Head of caudate nucleus (tissue), 42 donors: ENCODE measurements around the gene C15orf62.

Experiments
- DNase-seq, 42 donors: peaks; one replicate each; pipeline versions ENCODE4 v3.0.0 to v3.0.0-alpha.2; 2020 to 2021; ENCODE audit warnings: mixed read lengths in 7 of 42
- intact Hi-C: fragments of 100-400 bp; cut with DNase I; formaldehyde crosslinking; loops from one replicate; pipeline ENCODE4 v1.15.0; 2022

The C15orf62 gene

GRCh38 chr15:40769274-40770146, at the start of gene C15orf62:
C15orf62 (plus strand) TSS chr15:40769980; CDS start chr15:40770496, 516 bp downstream.
- peak in 41 of 42 donors; percentile 40 to 92 (median 73) for DNase-seq
- intact Hi-C loops: no loop called here

DNA sequence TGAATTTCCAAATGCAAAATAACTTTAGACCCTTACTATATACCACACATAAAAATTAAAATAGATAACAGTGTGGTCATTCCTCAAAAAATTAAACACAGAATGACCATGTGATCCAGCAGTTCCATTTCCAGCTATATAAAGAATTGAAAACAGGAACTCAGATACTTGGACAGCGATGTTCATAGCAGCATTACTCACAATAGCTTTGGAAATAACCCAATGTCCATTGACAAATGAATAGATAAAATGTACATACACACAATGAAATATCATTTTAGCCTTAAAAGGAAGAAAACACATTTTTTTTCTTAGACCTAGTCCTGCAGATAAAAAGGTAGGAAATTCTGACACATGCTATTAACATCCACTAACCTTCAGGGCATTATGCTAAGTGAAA, 48.1 kb upstream of the C15orf62 start:
- intact Hi-C loops: no loop called here
- no peak for DNase-seq

GRCh38 chr15:40722354-40722753, 47.4 kb upstream of the C15orf62 start:
- intact Hi-C loops: no loop called here
- DNase-seq: no peak

DNA sequence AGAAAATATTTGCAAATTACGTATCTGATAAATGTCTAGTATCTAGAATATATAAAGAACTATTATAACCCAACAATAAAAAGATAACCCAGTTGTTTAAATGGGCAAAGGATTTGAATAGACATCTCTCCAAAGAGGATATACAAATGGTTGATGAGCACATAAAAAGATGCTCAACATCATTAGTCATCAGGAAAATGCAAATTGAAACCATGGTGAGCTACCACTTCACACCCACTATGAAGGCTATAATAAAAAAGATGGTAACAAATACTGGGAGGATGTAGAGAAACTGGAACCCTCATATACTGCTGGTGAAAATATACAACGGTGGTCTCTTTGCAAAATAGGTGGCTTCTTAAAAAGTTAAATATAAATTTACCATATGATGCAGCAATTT, 46.8 kb upstream of the C15orf62 start:
- DNase-seq: no peak
- intact Hi-C loops: no loop called here

- intact Hi-C loops: no loop called here
- no peak for DNase-seq
Measured at GRCh38 chr15:40723919-40724318, 45.9 kb upstream of the C15orf62 start.

GRCh38 chr15:40731034-40731433, 38.7 kb upstream of the C15orf62 start:
- intact Hi-C loops: no loop called here
- no peak for DNase-seq

DNA sequence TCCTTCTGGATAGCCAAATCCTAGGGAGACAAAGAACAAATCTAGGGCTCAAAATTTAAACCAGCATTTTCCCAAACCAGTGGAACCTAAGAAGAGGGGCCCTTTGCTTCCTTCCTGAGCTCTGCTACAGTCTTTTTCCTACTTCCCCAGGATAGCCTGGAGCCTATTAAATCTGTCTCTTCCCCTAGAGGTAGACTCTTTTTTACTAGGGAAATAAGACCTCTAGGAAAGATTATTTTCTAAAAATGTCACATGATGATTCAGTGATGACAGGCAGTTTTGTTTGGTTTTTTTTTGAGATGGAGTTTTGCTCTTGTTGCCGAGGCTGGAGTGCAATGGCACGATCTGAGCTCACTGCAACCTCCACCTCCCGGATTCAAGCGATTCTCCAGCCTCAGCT, 33.2 kb upstream of the C15orf62 start:
- intact Hi-C loops: no loop called here
- DNase-seq: no peak

GRCh38 chr15:40737048-40737447, 32.7 kb upstream of the C15orf62 start:
- DNase-seq: peak in 1 of 42 donors; percentile 4
- intact Hi-C loops: no loop called here

- intact Hi-C loops: no loop called here
- DNase-seq: no peak
Measured at GRCh38 chr15:40739047-40739446, 30.7 kb upstream of the C15orf62 start.

- intact Hi-C loops: no loop called here
- no peak for DNase-seq
Measured at GRCh38 chr15:40739854-40740253, 29.9 kb upstream of the C15orf62 start.

DNA sequence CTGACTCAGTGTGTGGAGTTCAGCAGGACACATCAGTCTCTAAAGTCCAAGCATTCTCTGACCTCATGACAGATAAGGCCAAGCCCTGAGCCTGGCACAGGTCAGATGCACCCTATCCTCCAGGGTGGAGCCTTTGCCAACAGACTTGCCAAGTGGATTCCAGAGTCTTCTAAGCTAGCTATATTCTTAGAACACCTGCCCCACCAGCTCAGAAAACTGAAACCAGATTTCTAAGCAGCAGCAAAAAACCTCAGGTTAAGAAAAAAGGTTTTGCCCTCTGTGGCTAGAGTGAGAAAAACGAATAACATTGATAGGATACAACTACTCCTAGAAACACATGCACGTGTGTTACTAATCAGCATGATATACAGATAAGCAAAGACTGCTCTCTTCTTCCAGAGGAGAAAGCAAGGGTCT, 26.3 kb upstream of the C15orf62 start:
- intact Hi-C loops: no loop called here
- DNase-seq: peak in 1 of 42 donors; percentile 18

GRCh38 chr15:40743921-40744814, 25.6 kb upstream of the C15orf62 start:
- peak in 2 of 42 donors; percentile 17 to 29 for DNase-seq

GRCh38 chr15:40744815-40745152, 25.0 kb upstream of the C15orf62 start:
- intact Hi-C loops: no loop called here
- peak in 1 of 42 donors; percentile 15 for DNase-seq

More at GRCh38 chr15:40743921-40744814, 25.6 kb upstream of the C15orf62 start:
- intact Hi-C loops: no loop called here

GRCh38 chr15:40746916-40747418, 22.8 kb upstream of the C15orf62 start:
- intact Hi-C loops: no loop called here
- DNase-seq: no peak

DNA sequence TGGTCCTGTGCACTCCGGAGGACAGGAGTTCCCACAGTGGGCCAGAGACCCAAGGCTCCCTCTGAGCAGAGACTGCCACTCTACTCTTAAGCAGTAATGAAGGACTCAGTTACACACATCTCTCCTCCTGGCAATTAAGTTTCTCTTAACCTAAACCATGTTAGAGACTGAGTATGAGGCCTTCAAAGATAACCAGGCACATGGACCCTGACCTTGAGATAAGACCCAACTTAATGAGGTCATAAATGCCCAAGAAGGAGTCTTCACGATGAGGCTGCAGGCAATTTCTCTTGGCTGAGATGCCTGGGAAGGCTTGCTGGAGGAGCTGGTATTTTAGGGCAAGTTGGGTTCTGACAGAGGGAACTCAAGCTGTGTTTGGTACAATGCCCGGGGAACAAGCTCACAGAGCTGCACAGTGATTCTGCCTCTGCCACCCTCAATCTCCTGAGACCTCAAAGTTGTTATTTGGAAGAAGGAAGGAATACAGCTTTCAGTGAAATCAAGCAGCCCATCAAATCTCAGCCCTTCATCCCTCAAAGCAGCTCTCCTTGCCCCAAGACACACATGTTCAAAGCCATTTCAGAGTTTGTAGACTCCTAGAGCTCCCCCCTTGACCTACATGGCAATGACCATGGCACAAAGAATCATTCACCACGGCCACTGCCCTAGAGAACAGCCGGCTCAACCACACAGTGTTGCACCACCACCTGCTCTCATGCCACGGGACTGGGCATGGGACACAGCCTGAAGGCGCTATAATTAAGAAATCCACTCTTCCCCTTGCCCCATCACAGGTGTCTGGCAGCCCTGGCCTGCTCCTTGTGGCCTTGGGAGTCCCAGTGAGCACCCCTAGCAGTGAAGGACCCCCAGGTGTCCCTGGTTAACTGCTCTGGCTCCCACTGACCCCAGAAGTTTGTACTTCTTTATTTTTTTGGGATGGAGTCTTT, 21.8 kb upstream of the C15orf62 start:
- intact Hi-C loops: no loop called here
- no peak for DNase-seq

GRCh38 chr15:40749151-40749630, 20.6 kb upstream of the C15orf62 start:
- no peak for DNase-seq
- intact Hi-C loops: no loop called here

DNA sequence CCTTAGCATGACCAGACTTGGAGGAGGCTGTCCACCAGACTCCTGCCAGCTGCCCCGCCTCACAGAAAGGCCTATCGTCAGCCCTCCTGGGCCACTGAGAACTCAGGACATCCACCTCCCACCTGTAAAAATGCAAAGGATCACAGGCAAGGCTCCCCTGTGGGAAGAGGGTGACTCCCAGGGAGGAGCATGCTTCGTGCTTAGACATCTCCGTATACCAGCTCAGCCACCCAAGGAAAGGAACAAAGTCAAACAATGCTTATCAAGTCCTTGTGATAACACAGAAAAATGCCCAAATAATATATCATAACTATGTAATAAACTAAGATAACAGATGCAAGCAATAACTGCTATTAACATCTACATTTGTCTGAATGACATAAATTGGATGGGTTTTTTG, 18.9 kb upstream of the C15orf62 start:
- DNase-seq: no peak
- intact Hi-C loops: loop anchor here (10.0 kb wide), 2 partner anchors 144 to 186 kb away; partner anchors contain the start of genes CCDC32, RPUSD2 and VPS18

DNA sequence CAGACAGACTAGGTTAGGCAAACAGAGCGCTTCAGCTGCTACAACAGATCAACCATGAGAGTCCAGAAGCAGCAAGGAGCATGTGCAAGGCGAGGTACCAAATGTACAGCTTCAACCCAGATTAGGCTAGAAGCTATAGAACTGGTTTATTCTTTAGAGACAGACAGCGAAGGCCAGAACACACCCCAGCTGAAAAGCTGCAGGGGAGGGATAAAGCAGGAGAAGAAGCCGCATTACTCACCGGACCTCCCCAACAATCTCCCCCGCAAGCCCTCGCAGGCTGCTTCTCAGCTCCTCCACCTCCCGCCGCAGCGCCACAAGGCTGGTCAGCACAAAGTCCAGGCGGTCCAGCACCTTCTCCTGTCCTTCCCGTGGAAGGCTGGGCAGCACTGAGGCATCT, 18.0 kb upstream of the C15orf62 start:
- intact Hi-C loops: loop anchor here (10.0 kb wide), 2 partner anchors 143 to 187 kb away; partner anchors contain the start of genes CCDC32, RPUSD2 and VPS18
- DNase-seq: no peak
